B cell (primary cell): Measurements from ENCODE around the gene COQ6.

ENCODE experiments used
- EZH2 ChIP-seq: IDR thresholded peaks from 2 replicates; pipeline ENCODE4 v1.6.1; 2012; ENCODE audit warnings: borderline replicate concordance, low read depth, mild to moderate bottlenecking, moderate library complexity, low read length; ENCODE audit not compliant: insufficient read depth, poor library complexity, severe bottlenecking
- TF ChIP-seq, protein P1 (sequence below): fragments of 200-600 bp; IDR thresholded peaks from one replicate; pipeline ENCODE4 v1.8.0; 2022; ENCODE audit warnings: antibody characterized with exemption, mild to moderate bottlenecking

- TF ChIP-seq, protein P1, sequence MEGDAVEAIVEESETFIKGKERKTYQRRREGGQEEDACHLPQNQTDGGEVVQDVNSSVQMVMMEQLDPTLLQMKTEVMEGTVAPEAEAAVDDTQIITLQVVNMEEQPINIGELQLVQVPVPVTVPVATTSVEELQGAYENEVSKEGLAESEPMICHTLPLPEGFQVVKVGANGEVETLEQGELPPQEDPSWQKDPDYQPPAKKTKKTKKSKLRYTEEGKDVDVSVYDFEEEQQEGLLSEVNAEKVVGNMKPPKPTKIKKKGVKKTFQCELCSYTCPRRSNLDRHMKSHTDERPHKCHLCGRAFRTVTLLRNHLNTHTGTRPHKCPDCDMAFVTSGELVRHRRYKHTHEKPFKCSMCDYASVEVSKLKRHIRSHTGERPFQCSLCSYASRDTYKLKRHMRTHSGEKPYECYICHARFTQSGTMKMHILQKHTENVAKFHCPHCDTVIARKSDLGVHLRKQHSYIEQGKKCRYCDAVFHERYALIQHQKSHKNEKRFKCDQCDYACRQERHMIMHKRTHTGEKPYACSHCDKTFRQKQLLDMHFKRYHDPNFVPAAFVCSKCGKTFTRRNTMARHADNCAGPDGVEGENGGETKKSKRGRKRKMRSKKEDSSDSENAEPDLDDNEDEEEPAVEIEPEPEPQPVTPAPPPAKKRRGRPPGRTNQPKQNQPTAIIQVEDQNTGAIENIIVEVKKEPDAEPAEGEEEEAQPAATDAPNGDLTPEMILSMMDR, result no peak
- no peak for TF ChIP-seq EZH2
Measured at GRCh38 chr14:73936548-73936947, 13.6 kb upstream of the COQ6 start.
